OCI-LY1 (cell line): ENCODE data around the gene SEPTIN2.

ENCODE experiments used
- H2AFZ ChIP-seq: fragments of 200-600 bp; sonication (generic), shearing (Covaris generic); 2 replicates; pipeline ENCODE4 v1.6.0; 2014; ENCODE audit warnings: antibody characterized with exemption, mild to moderate bottlenecking, low read length
- H3F3A ChIP-seq: fragments of 200-600 bp; sonication (generic), shearing (Covaris generic); 2 replicates; pipeline ENCODE4 v1.6.0; 2014; ENCODE audit warnings: mild to moderate bottlenecking, antibody characterized with exemption, low read length, moderate library complexity; ENCODE audit not compliant: insufficient read depth
- H3K27ac ChIP-seq: fragments of 200-600 bp; sonication (generic); 2 replicates; pipeline ENCODE4 v1.5.1; 2014; ENCODE audit warnings: low read length, mixed run types, mild to moderate bottlenecking, low read depth; ENCODE audit not compliant: poor library complexity, severe bottlenecking
- H3K27me3 ChIP-seq: fragments of 200-600 bp; sonication (generic); 2 replicates; pipeline ENCODE4 v1.6.0; 2014; ENCODE audit warnings: antibody characterized with exemption, mild to moderate bottlenecking, low read length, moderate library complexity; ENCODE audit not compliant: insufficient read depth
- H3K36me3 ChIP-seq: fragments of 200-600 bp; sonication (generic); 2 replicates; pipeline ENCODE4 v1.6.1; 2014; ENCODE audit warnings: mild to moderate bottlenecking, antibody characterized with exemption, low read length, moderate library complexity, mixed read lengths; ENCODE audit not compliant: insufficient read depth
- H3K4me1 ChIP-seq: fragments of 200-600 bp; sonication (generic); 2 replicates; pipeline ENCODE4 v1.5.1; 2014; ENCODE audit warnings: mild to moderate bottlenecking, low read length, moderate library complexity; ENCODE audit not compliant: insufficient read depth, severe bottlenecking
- H3K4me2 ChIP-seq: fragments of 200-600 bp; sonication (generic), shearing (Covaris generic); 2 replicates; pipeline ENCODE4 v1.6.1; 2014; ENCODE audit warnings: low read length
- H3K4me3 ChIP-seq: fragments of 200-600 bp; sonication (generic); 2 replicates; pipeline ENCODE4 v1.5.1; 2014; ENCODE audit warnings: low read length, low read depth, mild to moderate bottlenecking, mixed read lengths; ENCODE audit not compliant: poor library complexity, severe bottlenecking
- H3K79me2 ChIP-seq: fragments of 200-600 bp; shearing (Covaris generic); 2 replicates; pipeline ENCODE4 v1.6.1; 2016; ENCODE audit warnings: mixed run types, low read length, mixed read lengths; ENCODE audit not compliant: insufficient read depth
- H3K9ac ChIP-seq: fragments of 200-600 bp; sonication (generic), shearing (Covaris generic); 2 replicates; pipeline ENCODE4 v1.6.1; 2014; ENCODE audit warnings: mild to moderate bottlenecking, low read length, mixed read lengths
- H3K9me2 ChIP-seq: fragments of 200-600 bp; sonication (generic), shearing (Covaris generic); 2 replicates; pipeline ENCODE4 v1.6.1; 2014; ENCODE audit warnings: low read depth, mild to moderate bottlenecking, low read length, mixed read lengths
- H3K9me3 ChIP-seq: fragments of 200-600 bp; shearing (Covaris generic); 2 replicates; pipeline ENCODE4 v1.6.1; 2014; ENCODE audit warnings: low read length, mixed read lengths
- H4K20me1 ChIP-seq: fragments of 200-600 bp; sonication (generic), shearing (Covaris generic); 2 replicates; pipeline ENCODE4 v1.6.0; 2016; ENCODE audit warnings: mild to moderate bottlenecking, low read length; ENCODE audit not compliant: insufficient read depth
- EZH2 ChIP-seq: fragments of 200-600 bp; sonication (generic), shearing (Covaris generic); IDR thresholded peaks from 2 replicates; pipeline ENCODE4 v1.8.0; 2017; ENCODE audit warnings: borderline replicate concordance, mixed run types, mild to moderate bottlenecking, antibody characterized with exemption, low read length, moderate library complexity, mixed read lengths
- TF ChIP-seq, protein P1 (sequence below): fragments of 200-600 bp; sonication (generic), shearing (Covaris generic); IDR thresholded peaks from 2 replicates; pipeline ENCODE4 v1.5.1; 2017; ENCODE audit warnings: mild to moderate bottlenecking, antibody characterized with exemption, low read length, moderate library complexity, mixed read lengths

The SEPTIN2 gene

DNA sequence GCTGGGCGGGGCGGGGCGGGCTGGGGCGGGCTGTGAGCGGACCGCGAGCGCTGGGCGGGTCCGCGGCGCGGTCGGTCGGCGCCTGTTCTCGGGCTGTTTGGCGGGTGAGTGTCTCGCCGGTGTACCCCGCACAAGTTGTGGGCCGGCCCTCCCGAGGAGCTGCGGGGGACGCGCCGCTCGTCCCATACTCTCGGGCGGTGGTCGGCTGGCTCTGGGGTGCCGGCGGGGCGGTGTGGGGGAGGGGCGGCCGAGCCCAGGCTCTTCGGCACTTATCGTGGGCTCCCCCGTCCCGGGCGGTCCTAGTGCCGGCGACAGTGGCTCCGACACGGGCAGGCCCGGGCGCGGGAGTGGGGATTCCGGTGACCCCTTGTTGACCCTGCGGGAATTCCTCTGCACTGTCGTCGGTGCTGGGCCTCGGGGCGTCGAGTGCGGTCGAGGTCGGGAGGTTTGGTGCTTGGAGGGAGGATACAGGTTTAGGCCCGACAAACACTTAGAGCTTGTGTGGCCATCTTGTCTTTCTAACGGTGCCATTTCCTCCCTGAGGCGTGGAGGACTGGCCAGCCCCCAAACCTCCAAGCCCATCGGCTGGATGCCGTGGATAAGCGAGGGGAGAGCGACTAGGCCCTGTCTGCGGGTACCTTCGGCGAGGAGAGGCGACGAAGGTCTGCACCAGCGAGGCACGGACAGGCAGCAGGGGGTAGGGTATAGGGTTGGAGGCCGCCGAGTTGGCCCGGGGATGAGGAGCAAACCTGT, at the start of gene SEPTIN2:
Gene SEPTIN2 (plus strand): TSS at position 47 of the 753 bp plus-strand sequence. CDS start 8,308 bp downstream, outside the sequence.
- TF ChIP-seq, protein P1, sequence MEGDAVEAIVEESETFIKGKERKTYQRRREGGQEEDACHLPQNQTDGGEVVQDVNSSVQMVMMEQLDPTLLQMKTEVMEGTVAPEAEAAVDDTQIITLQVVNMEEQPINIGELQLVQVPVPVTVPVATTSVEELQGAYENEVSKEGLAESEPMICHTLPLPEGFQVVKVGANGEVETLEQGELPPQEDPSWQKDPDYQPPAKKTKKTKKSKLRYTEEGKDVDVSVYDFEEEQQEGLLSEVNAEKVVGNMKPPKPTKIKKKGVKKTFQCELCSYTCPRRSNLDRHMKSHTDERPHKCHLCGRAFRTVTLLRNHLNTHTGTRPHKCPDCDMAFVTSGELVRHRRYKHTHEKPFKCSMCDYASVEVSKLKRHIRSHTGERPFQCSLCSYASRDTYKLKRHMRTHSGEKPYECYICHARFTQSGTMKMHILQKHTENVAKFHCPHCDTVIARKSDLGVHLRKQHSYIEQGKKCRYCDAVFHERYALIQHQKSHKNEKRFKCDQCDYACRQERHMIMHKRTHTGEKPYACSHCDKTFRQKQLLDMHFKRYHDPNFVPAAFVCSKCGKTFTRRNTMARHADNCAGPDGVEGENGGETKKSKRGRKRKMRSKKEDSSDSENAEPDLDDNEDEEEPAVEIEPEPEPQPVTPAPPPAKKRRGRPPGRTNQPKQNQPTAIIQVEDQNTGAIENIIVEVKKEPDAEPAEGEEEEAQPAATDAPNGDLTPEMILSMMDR, result no peak
- TF ChIP-seq EZH2, result no peak
- Histone ChIP-seq H4K20me1 (no peaks in the 10 kb centered on the region), H3K27ac (peak within 1 kb of the TSS; percentile 90), H3K4me3 (peak within 1 kb of the TSS; percentile 86), H3K36me3 (peaks cover 25% of the 10 kb centered on the region; the same call in 1 of the 2 replicates), H3K79me2 (peaks cover 53% of the 10 kb centered on the region), H3K4me1 (peaks cover 64% of the 10 kb centered on the region), H3K9ac (peak within 1 kb of the TSS; percentile 97), H3F3A (no peaks in the 10 kb centered on the region), H3K27me3 (no peaks in the 10 kb centered on the region), H3K9me2 (no peaks in the 10 kb centered on the region), H3K9me3 (no peaks in the 10 kb centered on the region), H2AFZ (no peak within 1 kb of the TSS), H3K4me2 (peak within 1 kb of the TSS; percentile 89)

DNA sequence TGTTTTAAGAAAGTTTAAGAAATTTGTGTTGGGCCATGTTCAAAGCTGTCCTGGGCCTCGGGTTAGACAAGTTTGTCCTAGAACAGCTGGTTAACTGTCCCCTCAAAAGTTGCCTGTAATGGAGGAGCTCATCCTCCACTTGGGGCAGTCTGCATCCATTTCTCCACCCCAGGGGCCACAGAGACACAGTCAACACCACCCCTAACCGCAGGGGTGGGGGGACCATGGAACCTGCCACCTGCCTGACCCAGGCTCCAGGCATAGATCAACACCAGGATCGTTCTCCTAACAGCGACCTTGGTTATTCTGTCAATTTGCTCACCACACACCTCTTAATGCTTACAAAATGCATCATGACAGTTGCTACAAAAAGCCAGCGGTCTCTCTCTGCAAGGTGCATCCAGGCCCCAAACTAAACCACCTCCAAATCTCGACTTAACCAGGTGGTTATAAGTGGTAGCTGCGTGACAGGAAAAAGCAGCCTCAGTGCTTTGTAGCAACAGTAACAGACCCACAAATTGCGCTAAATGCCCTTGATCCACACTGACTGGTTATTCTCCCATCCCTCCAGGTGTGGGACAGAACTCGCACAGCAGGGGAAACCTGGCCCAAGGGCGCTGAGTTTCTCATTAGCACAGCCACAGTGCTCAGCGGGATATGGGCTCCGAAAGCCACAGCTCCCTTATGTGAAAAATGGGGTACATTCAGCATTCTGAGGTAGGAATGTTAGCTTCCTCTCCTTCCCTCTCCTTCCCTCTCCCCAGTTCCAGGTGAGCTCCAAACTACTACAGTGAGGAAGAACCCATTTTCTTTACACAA, 48.3 kb upstream of the SEPTIN2 start:
- peaks cover 10% of the 10 kb centered on the region for H3K4me1 ChIP-seq
- H3K9ac ChIP-seq, result no peak overlapping the region
- H4K20me1 ChIP-seq, result no peaks in the 10 kb centered on the region
- H3K4me3 ChIP-seq, result no peak overlapping the region
- H3K9me3 ChIP-seq, result no peaks in the 10 kb centered on the region
- H3K27me3 ChIP-seq, result no peaks in the 10 kb centered on the region
- TF ChIP-seq, protein P1, result peak; percentile 13; the same call in 1 of the 2 replicates
- no peak for TF ChIP-seq EZH2
- H3K36me3 ChIP-seq, result peaks cover 35% of the 10 kb centered on the region
- no peaks in the 10 kb centered on the region for H3K79me2 ChIP-seq
- H3K27ac ChIP-seq, result no peak overlapping the region
- H3K4me2 ChIP-seq, result no peak overlapping the region
- H2AFZ ChIP-seq, result no peak overlapping the region
- H3F3A ChIP-seq, result no peaks in the 10 kb centered on the region
- H3K9me2 ChIP-seq, result no peaks in the 10 kb centered on the region

DNA sequence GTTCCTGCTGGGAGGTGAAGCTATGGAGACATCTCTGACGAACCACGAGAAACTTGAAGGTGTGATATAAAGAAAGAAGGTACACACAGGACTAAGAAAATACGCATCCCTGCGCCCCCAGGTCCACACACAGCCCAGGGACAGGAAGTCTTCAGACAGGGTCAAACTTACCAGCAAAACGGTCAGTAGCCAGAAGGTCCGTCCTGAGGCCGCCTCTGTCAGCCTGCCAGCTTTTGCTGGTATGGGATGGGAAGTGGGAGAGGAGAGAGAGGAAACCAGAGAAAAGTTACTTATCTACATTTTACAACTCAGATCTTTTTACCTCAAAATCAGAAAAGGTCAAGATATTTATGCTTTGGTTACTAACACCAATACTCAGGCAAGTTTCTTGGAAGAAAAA, 47.4 kb upstream of the SEPTIN2 start:
- Histone ChIP-seq H3K9me3 (no peaks in the 10 kb centered on the region), H3F3A (no peaks in the 10 kb centered on the region), H3K36me3 (peaks cover 27% of the 10 kb centered on the region), H3K27me3 (no peaks in the 10 kb centered on the region), H3K27ac (no peak overlapping the region), H3K9me2 (no peaks in the 10 kb centered on the region), H3K79me2 (no peaks in the 10 kb centered on the region), H2AFZ (no peak overlapping the region), H3K4me1 (peaks cover 14% of the 10 kb centered on the region), H3K4me3 (no peak overlapping the region), H3K4me2 (no peak overlapping the region), H4K20me1 (no peaks in the 10 kb centered on the region), H3K9ac (no peak overlapping the region)
- TF ChIP-seq, protein P1, result no peak
- TF ChIP-seq EZH2, result no peak
